Kidney (tissue), 14 donors: ENCODE data around the gene MED27. TPM values are rescaled to one million over a fixed set of nuclear protein-coding genes. Genes with fewer than 3 reads are reported as not detected.
A peak's percentile ranks its signal among the peaks of the same experiment; 100 is the strongest.

ENCODE experiments used
- DNase-seq, 5 donors: peaks; one replicate each; pipeline ENCODE4 v3.0.0-alpha.2; 2013 to 2020
- FAIRE-seq: peaks from 2 replicates; lab custom pipeline; 2012; peaks lifted over from hg19 to GRCh38; lab: Jason Lieb, UNC
- H3K27ac ChIP-seq, 2 donors: one replicate each; pipeline ENCODE4 v1.7.0; 2013; ENCODE audit warnings: low read depth in 2 of 2, low read length in 2 of 2, inconsistent platforms in 1 of 2
- H3K27me3 ChIP-seq: one replicate; pipeline ENCODE4 v1.7.1; 2013; ENCODE audit warnings: low read length, inconsistent platforms; ENCODE audit not compliant: control insufficient read depth, insufficient read depth
- H3K36me3 ChIP-seq, 3 donors: one replicate each; pipeline versions ENCODE4 v1.7.0 to v1.7.1; 2013; ENCODE audit warnings: low read length in 3 of 3, control low read depth in 1 of 3, inconsistent platforms in 1 of 3; ENCODE audit not compliant: insufficient read depth in 3 of 3, control insufficient read depth in 2 of 3
- H3K4me1 ChIP-seq, 3 donors: one replicate each; pipeline versions ENCODE4 v1.7.0 to v1.7.1; 2013; ENCODE audit warnings: low read length in 3 of 3, inconsistent platforms in 1 of 3, low read depth in 1 of 3; ENCODE audit not compliant: control insufficient read depth in 2 of 3, insufficient read depth in 2 of 3
- H3K4me3 ChIP-seq, 3 donors: one replicate each; pipeline versions ENCODE4 v1.7.0 to v1.8.1; 2013; ENCODE audit warnings: low read length in 3 of 3, control low read depth in 1 of 3, inconsistent platforms in 1 of 3
- H3K9ac ChIP-seq, 3 donors: one replicate each; pipeline versions ENCODE4 v1.7.0 to v1.7.1; 2013; ENCODE audit warnings: low read length in 3 of 3, control low read depth in 1 of 3, inconsistent platforms in 1 of 3
- H3K9me3 ChIP-seq, 3 donors: one replicate each; pipeline versions ENCODE4 v1.7.0 to v1.7.1; 2013; ENCODE audit warnings: low read length in 3 of 3, control low read depth in 1 of 3, inconsistent platforms in 1 of 3; ENCODE audit not compliant: control insufficient read depth in 2 of 3, insufficient read depth in 1 of 3
- intact Hi-C: fragments of 100-400 bp; cut with DNase I; formaldehyde crosslinking; loops from one replicate; pipeline ENCODE4 v1.11.1; 2022
- polyA plus RNA-seq: library from polyadenylated mRNA; stranded (reverse); fragments of 350-450 nt; fragmentation: Illumina TruSeq; extraction: RNeasy Lipid Tissue Mini Kit (QIAGEN cat#74804); gene quantifications from one replicate; pipeline ENCODE4 v1.2.3, GENCODE V29; 2014; ENCODE audit warnings: low read depth, low replicate concordance; ENCODE audit not compliant: insufficient read depth
- total RNA-seq: library from RNA; stranded (reverse); fragmentation: NEBNext Ultra II Directional; extraction: Animal tissue kit (Norgen Biotek cat#: 25700); gene quantifications from one replicate; pipeline ENCODE4 v1.2.1, GENCODE V29; 2021
- TF ChIP-seq, protein P1 (sequence below): IDR thresholded peaks from 3 replicates; pipeline ENCODE4 v1.5.1; 2012; ENCODE audit warnings: mild to moderate bottlenecking, moderate library complexity, borderline replicate concordance; ENCODE audit not compliant: insufficient read depth; ENCODE audit errors: extremely low read depth
- donor health status: control.
- donor health status: control.
- donor health status: control.
- donor health status: control.
- donor health status: control.
- donor health status: DM: yes; HTN: yes; CAD: no.
- donor health status: Normal renal cell carcinoma (clear cell type).

Gene MED27
- total and polyA plus RNA-seq, 2 donors from 2014 or later, result 15.9 to 23.1 TPM

DNA sequence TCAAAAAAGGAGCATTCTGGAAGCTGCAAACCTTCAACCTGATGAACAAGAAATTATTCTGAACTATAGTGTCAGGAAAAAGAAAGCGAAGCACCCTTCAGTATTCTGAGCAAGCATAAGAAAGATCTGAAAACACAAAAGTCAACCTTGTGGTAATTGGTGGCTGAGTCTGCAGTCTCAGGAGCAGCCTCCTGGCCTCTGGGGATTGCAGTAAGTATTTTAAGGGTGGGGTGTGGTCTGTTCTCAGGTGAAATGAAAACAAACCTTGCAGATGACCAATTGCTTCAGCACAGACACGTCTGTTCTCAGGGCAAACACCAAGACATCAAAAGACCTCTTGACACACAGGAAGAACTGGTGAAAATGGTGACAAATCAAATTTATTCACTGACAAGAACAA is 192.0 kb downstream of the MED27 start:
- TF ChIP-seq, protein P1, sequence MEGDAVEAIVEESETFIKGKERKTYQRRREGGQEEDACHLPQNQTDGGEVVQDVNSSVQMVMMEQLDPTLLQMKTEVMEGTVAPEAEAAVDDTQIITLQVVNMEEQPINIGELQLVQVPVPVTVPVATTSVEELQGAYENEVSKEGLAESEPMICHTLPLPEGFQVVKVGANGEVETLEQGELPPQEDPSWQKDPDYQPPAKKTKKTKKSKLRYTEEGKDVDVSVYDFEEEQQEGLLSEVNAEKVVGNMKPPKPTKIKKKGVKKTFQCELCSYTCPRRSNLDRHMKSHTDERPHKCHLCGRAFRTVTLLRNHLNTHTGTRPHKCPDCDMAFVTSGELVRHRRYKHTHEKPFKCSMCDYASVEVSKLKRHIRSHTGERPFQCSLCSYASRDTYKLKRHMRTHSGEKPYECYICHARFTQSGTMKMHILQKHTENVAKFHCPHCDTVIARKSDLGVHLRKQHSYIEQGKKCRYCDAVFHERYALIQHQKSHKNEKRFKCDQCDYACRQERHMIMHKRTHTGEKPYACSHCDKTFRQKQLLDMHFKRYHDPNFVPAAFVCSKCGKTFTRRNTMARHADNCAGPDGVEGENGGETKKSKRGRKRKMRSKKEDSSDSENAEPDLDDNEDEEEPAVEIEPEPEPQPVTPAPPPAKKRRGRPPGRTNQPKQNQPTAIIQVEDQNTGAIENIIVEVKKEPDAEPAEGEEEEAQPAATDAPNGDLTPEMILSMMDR, result no peak
- no peak overlapping the region for H3K9ac ChIP-seq
- FAIRE-seq (no peak), DNase-seq (no peak)
- H3K27me3 ChIP-seq, result no peaks in the 10 kb centered on the region
- H3K36me3 ChIP-seq, result peaks cover 0 to 5% (median 0%) of the 10 kb centered on the region in 3 donors
- intact Hi-C loops, result no loop called here
- H3K4me3 ChIP-seq, result no peak overlapping the region
- H3K4me1 ChIP-seq, result no peaks in the 10 kb centered on the region
- no peaks in the 10 kb centered on the region for H3K9me3 ChIP-seq
- no peak overlapping the region for H3K27ac ChIP-seq

DNA sequence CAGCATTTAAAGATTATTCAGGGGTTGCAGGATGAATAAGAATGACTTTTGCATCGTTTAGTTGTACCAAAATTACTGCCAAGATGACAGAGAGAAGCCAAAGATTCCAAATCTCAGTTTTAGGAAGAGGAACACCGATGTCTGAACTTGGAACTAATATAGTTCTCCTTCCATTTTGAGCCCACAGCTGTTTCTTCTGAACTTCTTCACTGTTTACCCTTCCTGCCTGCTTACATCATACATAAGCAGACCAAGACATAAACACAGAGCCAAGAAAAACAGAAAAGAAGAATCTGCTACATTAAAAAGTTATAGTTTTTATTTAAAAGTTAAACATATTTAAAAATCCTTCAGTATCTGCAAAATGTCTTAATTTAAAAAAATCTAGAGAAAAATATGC is 192.8 kb downstream of the MED27 start:
- DNase-seq, result peak in 1 of 5 donors; percentile 63
- Histone ChIP-seq H3K9me3 (no peaks in the 10 kb centered on the region), H3K36me3 (peaks cover 0 to 2% (median 0%) of the 10 kb centered on the region in 3 donors), H3K27ac (no peak overlapping the region), H3K4me1 (no peaks in the 10 kb centered on the region), H3K27me3 (no peaks in the 10 kb centered on the region), H3K4me3 (no peak overlapping the region), H3K9ac (no peak overlapping the region)
- TF ChIP-seq, protein P1, result no peak
- FAIRE-seq, result no peak
- intact Hi-C loops, result no loop called here

DNA sequence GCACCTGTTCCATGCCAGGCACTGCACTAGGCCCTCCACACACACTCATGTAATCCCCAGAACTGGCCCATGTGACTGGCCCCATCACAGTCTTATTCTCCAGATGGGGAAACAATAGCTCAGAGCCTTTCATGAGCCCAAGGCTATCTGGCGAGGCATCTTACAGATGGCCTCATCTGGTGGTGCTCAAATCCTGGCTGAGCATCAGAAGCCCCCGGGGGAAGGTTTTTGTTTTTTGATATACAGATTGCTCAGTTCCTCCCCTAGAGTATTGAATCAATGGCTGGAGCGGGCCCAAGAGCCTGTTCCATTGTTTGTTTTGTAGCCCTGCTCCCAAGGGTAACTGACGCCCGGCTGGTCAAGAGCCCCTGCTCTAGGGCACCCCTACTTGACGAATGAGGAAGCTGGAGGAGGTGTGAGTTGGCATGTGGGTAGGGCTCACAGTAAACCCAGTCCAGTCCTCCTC is 194.5 kb downstream of the MED27 start:
- DNase-seq (peak in 1 of 5 donors; percentile 10), FAIRE-seq (no peak)
- Histone ChIP-seq H3K4me1 (no peaks in the 10 kb centered on the region), H3K9me3 (no peaks in the 10 kb centered on the region), H3K27ac (no peak overlapping the region), H3K9ac (no peak overlapping the region), H3K27me3 (no peaks in the 10 kb centered on the region), H3K4me3 (no peak overlapping the region), H3K36me3 (no peaks in the 10 kb centered on the region)
- TF ChIP-seq, protein P1, result no peak
- intact Hi-C loops, result no loop called here

DNA sequence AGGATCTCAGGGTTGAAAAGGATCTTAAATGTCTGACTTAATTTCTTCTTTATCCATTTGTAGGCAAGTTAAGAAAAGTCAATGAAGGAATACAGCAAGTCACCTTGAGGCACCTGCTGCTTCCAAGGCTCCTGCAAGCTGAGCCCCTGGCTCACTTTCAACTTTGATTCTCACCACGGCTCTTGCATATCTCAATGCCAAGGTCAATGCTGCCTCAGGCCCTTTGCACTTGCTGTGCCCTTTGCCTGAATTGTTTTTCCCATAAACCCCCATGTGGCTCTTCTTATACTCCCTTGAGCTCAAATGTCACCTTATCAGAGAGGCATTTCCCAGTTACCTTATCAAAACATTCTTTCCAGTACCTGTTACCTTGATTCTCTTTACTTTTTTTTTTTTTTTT is 195.4 kb downstream of the MED27 start:
- DNase-seq, result no peak
- no peak for FAIRE-seq

More for the DNA sequence above, 195.4 kb downstream of the MED27 start:
- Histone ChIP-seq H3K27me3 (no peaks in the 10 kb centered on the region), H3K4me1 (no peaks in the 10 kb centered on the region), H3K27ac (no peak overlapping the region), H3K9ac (no peak overlapping the region), H3K36me3 (no peaks in the 10 kb centered on the region), H3K9me3 (no peaks in the 10 kb centered on the region), H3K4me3 (no peak overlapping the region)
- intact Hi-C loops, result no loop called here
- TF ChIP-seq, protein P1, result no peak
